HTERT RPE-1 (cell line): Measurements from ENCODE around the gene SHANK3.
"Not testable (repeated sequence)": the region's sequence is repeated elsewhere in the genome, so short reads cannot be mapped to it uniquely, and the experiment has no call there.

Source experiments
- in situ Hi-C: fragments of 300-500 bp; cut with MboI; formaldehyde crosslinking; loops from 4 replicates; pipeline ENCODE4 v1.14.3; 2020; ENCODE audit warnings: low sequenced_read_pairs

SHANK3 gene

GRCh38 chr22:50653256-50653655 lies 19.4 kb upstream of the SHANK3 start:
- in situ Hi-C loops = no loop called here

DNA sequence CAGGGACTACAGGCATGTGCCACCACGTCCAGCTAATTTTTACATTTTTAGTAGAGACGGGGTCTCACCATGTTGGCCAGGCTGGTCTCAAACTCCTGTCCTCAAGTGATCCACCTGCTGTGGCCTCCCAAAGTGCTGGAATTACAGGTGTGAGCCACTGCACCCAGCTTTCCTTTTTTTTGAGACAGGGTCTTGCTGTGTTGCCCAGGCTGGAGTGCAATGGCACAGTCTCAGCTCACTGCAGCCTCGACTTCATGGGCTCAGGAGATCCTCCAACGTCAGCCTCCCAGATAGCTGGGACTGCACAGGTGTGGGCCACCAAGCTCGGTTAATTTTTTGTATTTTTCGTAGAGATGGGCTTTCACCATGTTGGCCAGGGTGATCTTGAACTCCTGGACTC lies 18.0 kb upstream of the SHANK3 start:
- in situ Hi-C loops = not testable (repeated sequence)

DNA sequence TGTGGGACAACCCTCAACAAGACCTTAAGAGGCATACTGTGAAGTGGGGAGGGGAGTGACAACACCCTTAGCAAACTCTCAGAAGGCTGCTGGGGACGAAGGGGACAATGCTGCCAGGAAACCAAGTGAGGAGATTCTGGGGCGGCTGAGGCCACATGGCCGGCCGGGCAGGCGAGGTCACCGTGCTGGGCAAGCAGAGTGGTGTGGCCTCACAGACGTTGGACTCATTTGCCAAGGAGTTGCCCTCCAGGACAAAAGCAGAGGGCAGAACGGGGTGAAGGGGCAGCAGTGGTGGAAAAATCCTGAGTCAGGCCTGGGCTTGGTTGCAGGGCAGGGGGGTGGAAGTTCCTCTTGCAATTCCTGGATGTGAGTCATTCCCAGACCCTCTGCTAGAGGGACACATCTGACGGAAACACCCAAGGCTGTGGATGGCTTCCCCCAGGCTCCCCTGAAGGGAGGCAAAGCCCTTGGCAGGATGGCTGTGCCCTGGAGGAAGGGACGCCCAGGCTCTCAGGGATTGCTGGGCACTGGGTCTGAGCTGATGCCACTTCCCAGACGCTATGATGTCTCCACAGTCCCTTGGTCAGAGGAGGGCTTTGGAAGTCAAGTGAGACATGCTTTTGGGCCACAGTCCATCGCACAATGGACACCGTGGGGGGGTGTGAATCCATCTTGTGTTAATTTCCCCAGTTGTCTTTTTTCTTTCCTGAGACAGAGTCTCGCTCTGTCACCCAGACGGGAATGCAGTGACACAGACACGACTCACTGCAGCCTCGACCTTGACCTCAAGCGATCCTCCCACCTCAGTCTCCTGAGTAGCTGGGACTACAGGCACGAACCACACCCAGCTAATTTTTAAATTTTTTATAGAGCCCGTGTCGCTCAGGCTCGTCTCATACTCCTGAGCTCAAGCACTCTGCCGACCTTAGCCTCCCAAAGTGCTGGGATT lies 16.2 kb upstream of the SHANK3 start:
- in situ Hi-C loops = no loop called here

- in situ Hi-C loops = no loop called here
Observed at GRCh38 chr22:50657925-50658324, 14.7 kb upstream of the SHANK3 start.

DNA sequence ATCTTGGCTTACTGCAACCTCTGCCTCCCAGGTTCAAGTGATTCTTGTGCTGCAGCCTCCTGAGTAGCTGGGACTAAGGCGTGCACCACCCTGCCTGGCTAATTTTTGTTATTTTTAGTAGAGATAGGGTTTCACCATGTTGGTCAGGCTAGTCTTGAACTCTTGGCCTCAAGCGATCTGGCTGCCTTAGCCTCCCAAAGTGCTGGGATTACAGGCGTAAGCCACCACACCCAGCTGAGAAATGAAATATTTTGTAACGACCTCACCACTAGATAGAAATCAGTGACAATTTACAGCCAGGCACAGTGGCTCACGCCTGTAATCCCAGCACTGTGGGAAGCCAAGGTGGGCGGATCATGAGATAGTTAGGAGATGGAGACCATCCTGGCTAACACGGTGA lies 12.9 kb upstream of the SHANK3 start:
- in situ Hi-C loops = not testable (repeated sequence)

DNA sequence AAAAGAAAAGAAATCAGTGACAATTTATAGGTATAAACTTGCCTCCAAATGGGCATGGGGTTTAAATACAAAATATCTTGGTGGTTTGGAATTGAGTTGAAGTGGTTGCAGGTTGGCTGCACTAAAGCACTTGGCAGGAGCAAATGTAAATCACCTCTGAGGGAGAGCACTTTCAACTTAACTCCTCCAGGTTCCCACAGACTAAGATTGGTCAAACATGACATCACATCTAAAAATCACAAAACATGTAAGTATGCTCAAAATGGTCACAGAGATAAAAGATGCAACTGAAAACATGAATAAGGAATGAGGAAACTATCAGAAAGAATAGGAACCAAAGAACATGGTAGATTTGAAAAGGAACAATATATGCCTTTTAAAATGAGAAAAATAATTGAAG lies 12.3 kb upstream of the SHANK3 start:
- in situ Hi-C loops = no loop called here

DNA sequence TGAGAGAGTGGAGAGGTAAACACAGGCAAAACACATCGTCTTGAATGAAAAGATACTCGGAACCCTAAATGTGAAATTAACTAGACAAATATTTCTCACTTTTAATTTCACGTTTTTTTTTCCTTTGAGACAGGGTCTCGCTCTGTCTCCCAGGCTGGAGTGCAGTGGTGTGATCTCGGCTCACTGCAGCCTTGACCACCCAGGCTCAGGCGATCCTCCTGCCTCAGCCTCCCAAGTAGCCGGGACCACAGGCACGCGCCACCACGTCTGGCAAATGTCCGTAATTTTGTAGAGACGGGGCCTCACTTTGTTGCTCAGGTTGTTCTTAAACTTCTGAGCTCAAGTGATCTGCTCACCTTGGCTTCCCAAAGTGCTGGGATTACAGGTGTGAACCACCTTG lies 7.4 kb upstream of the SHANK3 start:
- in situ Hi-C loops = no loop called here

DNA sequence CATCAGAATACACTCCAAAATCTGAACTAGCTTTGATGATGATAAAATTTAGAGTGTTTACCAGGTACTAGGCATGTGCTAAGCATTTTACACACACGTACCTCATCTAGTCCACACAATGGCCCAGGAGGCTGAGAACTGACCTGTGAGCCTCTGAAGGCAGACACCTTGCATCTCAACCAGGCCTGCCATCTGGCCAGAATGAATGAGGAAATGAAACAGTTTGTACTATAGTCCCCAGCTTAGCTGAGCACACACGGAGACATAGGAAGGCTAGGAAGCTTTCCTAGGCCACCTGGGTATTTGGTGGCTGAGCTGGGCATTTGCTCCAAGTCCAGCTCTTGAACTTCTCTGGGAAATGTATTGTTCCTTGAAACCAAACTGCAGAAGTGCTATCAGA lies 6.9 kb upstream of the SHANK3 start:
- in situ Hi-C loops = no loop called here

DNA sequence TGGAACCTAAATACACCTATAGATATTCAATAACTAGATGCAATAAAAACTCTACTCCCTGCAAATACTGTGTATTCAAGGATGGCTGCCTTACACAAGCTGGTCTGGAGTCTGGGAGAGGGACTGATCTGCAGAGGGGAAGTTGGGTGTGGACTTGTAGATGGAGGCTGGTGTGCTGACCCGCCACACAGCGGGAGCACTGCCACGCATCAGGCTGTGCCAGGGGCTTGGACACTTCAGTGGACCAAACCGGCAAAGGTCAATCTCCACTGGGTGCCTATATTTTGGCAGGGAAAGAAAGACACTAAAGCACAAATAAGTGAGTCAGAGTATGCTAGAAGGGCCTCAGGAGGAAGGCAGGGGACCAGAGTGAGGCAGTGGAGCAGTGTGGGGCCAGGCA lies 2.1 kb upstream of the SHANK3 start:
- in situ Hi-C loops = no loop called here

DNA sequence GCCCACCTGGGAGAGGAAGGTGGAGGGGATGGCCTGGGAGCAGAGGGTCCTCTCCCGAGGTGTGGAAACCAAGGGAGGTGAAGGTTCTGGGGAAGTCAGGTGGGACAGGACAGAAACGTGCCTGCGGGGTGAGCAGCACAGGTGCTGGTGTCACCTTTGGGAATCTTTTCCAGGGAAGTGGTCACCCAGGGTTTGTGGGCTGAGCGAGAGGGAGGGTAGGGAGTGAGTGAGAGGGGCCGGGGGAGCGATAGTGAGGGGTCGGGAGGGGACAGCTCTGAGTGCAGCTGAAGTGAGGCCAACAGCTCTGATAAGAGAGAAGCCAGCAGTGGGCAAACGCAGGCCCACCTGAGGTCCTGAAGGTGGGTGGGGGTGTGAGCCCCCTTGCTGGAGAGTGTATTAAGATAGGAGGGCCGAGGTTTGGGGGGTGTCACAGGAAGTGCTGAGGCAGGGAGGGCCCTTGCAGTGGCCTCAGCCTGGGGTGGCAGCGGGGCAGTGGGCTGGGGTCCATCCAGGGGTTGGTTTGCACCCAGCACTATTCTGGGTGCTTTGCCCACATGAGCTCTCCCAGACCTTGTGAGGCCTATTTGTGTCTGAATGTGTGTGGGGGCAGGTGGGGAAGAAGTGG lies 1.6 kb upstream of the SHANK3 start:
- in situ Hi-C loops = no loop called here

- in situ Hi-C loops = no loop called here
Observed at GRCh38 chr22:50671641-50672040, 982 bp upstream of the SHANK3 start.

- in situ Hi-C loops = no loop called here
Observed at GRCh38 chr22:50672041-50672440, 582 bp upstream of the SHANK3 start.

- in situ Hi-C loops = no loop called here
Observed at GRCh38 chr22:50673231-50674129, 857 bp downstream of the SHANK3 start.

- in situ Hi-C loops = no loop called here
Observed at GRCh38 chr22:50674130-50674500, 1.5 kb downstream of the SHANK3 start.

DNA sequence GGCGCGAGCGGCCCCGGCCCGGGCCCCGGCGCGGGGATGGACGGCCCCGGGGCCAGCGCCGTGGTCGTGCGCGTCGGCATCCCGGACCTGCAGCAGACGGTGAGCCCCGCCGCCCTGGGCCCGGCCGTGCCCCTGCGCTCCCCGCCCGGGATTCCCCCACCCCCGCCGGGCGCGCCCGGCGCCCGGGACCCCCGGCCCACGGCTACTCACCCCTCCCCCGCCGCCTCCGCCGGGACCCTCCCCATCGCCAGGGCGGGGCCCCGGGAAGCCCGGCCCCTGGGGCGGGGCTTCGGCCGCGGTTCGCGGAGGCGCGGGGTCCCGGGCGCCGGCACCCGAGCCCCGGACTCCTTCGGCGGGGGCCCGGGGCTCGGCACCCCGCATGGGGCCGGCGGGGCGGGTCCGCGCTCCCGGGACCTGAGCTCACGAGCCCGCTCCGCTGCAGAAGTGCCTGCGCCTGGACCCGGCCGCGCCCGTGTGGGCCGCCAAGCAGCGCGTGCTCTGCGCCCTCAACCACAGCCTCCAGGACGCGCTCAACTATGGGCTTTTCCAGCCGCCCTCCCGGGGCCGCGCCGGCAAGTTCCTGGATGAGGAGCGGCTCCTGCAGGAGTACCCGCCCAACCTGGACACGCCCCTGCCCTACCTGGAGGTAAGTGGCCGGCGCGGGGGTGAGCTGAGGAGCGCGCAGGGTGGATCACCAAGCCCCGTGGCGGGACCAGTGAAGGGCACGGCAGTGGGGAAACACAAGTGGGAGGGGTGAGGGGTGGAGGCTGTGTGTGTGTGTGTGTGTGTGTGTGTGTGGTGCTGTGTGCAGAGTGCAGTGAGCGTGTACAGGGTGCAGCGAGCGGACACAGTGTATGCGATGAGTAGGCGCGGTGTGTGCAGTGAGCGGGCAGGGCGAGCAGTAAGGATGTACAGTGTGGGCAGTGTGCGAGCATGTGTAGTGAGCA lies 2.3 kb downstream of the SHANK3 start:
- in situ Hi-C loops = no loop called here

GRCh38 chr22:50675553-50676179 lies 3.0 kb downstream of the SHANK3 start:
- in situ Hi-C loops = no loop called here

GRCh38 chr22:50676180-50676636 lies 3.6 kb downstream of the SHANK3 start:
- in situ Hi-C loops = no loop called here

DNA sequence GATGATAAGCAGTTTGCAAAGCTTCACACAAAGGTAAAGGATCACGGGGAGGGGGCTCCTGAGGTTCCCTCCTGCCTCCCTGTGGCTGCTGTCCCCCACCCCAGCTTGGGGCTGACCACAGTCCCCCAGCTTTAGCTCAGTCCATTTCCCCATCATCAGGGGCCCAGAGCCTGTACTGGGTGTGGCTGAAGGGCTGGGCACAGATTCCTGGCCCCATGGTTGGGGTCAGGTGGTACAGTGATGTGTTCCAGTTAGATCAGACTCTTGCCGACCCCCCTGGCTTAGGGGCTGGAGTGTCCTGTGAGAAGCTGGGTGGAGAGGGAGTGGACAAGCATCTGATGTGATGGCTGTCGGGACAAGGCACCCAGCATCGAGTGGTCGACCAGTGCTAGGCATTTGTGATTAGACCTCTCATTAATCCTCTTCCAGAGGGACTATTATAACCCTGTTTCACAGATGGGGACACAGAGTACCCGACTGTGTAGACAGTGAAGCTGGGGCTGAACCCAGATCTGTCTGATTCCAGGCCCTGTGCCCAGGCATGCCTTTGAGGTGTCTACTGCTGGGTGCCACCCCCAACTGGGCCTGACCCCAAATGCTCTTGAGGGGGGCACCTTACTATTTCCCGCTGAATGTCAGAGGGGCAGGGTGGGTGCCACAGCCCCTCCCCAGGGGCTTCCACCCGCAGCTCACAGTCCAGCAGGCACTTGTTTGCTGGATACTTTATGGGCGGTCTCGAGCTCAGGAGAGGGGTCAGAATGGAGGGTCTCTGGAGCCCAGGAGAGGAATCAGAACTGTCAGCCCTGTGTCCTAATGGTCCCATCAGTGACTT lies 4.3 kb downstream of the SHANK3 start:
- in situ Hi-C loops = no loop called here
